Measurements from ENCODE around the gene NELFE.
A peak's percentile ranks its signal among the peaks of the same experiment; 100 is the strongest.
"Not testable (repeated sequence)": the region's sequence is repeated elsewhere in the genome, so short reads cannot be mapped to it uniquely, and the experiment has no call there.

NELFE gene

GRCh38 chr6:31948306-31948705 is 10.5 kb downstream of the NELFE start:
- DNase-seq: no peak

- DNase-seq: no peak
These were observed 10.9 kb downstream of the NELFE start for GRCh38 chr6:31947864-31948263.

GRCh38 chr6:31947070-31947675 is 11.6 kb downstream of the NELFE start:
- no peak for DNase-seq

- DNase-seq: no peak
These were observed 12.3 kb downstream of the NELFE start for GRCh38 chr6:31946370-31946885.

- peak; percentile 68 for DNase-seq
These were observed 13.0 kb downstream of the NELFE start, which contains the start of gene CFB for GRCh38 chr6:31945507-31946369. TSS of gene CFB (plus strand) at chr6:31946095. CDS start at chr6:31946222, 127 bp downstream.

- DNase-seq: no peak
These were observed 13.6 kb downstream of the NELFE start for GRCh38 chr6:31945154-31945506.

- DNase-seq: no peak
These were observed 15.0 kb downstream of the NELFE start for GRCh38 chr6:31943742-31944141.

GRCh38 chr6:31940256-31940664 is 18.5 kb downstream of the NELFE start:
- no peak for DNase-seq

GRCh38 chr6:31935823-31936222 is 22.9 kb downstream of the NELFE start:
- no peak for DNase-seq

- no peak for DNase-seq
These were observed 23.8 kb downstream of the NELFE start for GRCh38 chr6:31935021-31935420.

GRCh38 chr6:31933537-31933936 is 25.2 kb downstream of the NELFE start:
- no peak for DNase-seq

- DNase-seq: not testable (repeated sequence)
These were observed 26.6 kb downstream of the NELFE start for GRCh38 chr6:31932137-31932536.

GRCh38 chr6:31930962-31931361 is 27.8 kb downstream of the NELFE start:
- DNase-seq: no peak

GRCh38 chr6:31928672-31928939 is 30.2 kb downstream of the NELFE start:
- no peak for DNase-seq

- no peak for DNase-seq
These were observed 30.7 kb downstream of the NELFE start for GRCh38 chr6:31927863-31928671.

- no peak for DNase-seq
These were observed 31.4 kb downstream of the NELFE start, which contains the start of gene C2 for GRCh38 chr6:31927242-31927862. TSS of gene C2 (plus strand) at chr6:31927717. CDS start at chr6:31927753, 36 bp downstream.

- DNase-seq: no peak
These were observed 35.8 kb downstream of the NELFE start for GRCh38 chr6:31922942-31923341.

- DNase-seq: no peak
These were observed 38.0 kb downstream of the NELFE start for GRCh38 chr6:31920811-31921210.

GRCh38 chr6:31919624-31920303 is 39.0 kb downstream of the NELFE start:
- no peak for DNase-seq

GRCh38 chr6:31918069-31918720 is 40.6 kb downstream of the NELFE start:
- DNase-seq: no peak

GRCh38 chr6:31915756-31916155 is 43.0 kb downstream of the NELFE start:
- no peak for DNase-seq

GRCh38 chr6:31915351-31915750 is 43.4 kb downstream of the NELFE start:
- DNase-seq: no peak
